Right atrium auricular region (tissue), 2 donors: ENCODE data around the gene EIF2AK2. TPM values are rescaled to one million over a fixed set of nuclear protein-coding genes. Genes with fewer than 3 reads are reported as not detected.
A peak's percentile ranks its signal among the peaks of the same experiment; 100 is the strongest.

Experiments used
- DNase-seq: peaks from one replicate; pipeline ENCODE4 v3.0.0-alpha.2; 2019; ENCODE audit warnings: low spot score
- H3K27ac ChIP-seq, 2 donors: fragments of 200-600 bp; sonication (generic); 1 replicate in 1 of 2; 2 replicates in 1 of 2; pipeline ENCODE4 v1.5.1; 2016 to 2019
- H3K27me3 ChIP-seq, 2 donors: fragments of 200-600 bp; sonication (generic); one replicate each; pipeline versions ENCODE4 v1.5.1 to v1.6.0; 2017 to 2019
- H3K36me3 ChIP-seq: fragments of 200-600 bp; sonication (generic); one replicate; pipeline ENCODE4 v1.5.1; 2016
- H3K4me1 ChIP-seq, 2 donors: fragments of 200-600 bp; sonication (generic); one replicate each; pipeline versions ENCODE4 v1.5.1 to v1.6.0; 2017 to 2019
- H3K4me3 ChIP-seq, 2 donors: fragments of 200-600 bp; sonication (generic); 1 replicate in 1 of 2; 2 replicates in 1 of 2; pipeline ENCODE4 v1.5.1; 2017 to 2019; ENCODE audit warnings: mild to moderate bottlenecking in 1 of 2, moderate library complexity in 1 of 2
- H3K9me3 ChIP-seq, 2 donors: fragments of 200-600 bp; sonication (generic); one replicate each; pipeline ENCODE4 v1.5.1; 2019
- CTCF ChIP-seq, 2 donors: fragments of 200-600 bp; sonication (generic); IDR thresholded peaks; one replicate each; pipeline ENCODE4 v1.5.1; 2019; ENCODE audit warnings: antibody characterized with exemption in 2 of 2
- total RNA-seq, 2 donors: library from RNA; depleted of rRNA; stranded (reverse); fragments of >200 nt; gene quantifications; one replicate each; pipeline ENCODE4 v1.1.0, GENCODE V29; 2016

The EIF2AK2 gene
- total RNA-seq, 2 donors from 2014 or later = 12.5 to 13.4 TPM

- TF ChIP-seq CTCF (IDR thresholded peaks at IDR 0.05) = no peak
- H3K36me3 ChIP-seq = peaks cover 74% of the 10 kb centered on the region
- no peak for DNase-seq
These were observed 60.2 kb downstream of the EIF2AK2 start for GRCh38 chr2:37096568-37096967.

GRCh38 chr2:37091873-37092272, 64.9 kb downstream of the EIF2AK2 start:
- Histone ChIP-seq H3K27ac (no peak overlapping the region), H3K36me3 (peaks cover 57% of the 10 kb centered on the region), H3K27me3 (no peaks in the 10 kb centered on the region), H3K9me3 (no peaks in the 10 kb centered on the region), H3K4me3 (no peak overlapping the region), H3K4me1 (no peaks in the 10 kb centered on the region)
- no peak for DNase-seq
- TF ChIP-seq CTCF (IDR thresholded peaks at IDR 0.05) = no peak

More at GRCh38 chr2:37096568-37096967, 60.2 kb downstream of the EIF2AK2 start:
- H3K9me3 ChIP-seq = no peaks in the 10 kb centered on the region
- H3K4me1 ChIP-seq = no peaks in the 10 kb centered on the region
- no peaks in the 10 kb centered on the region for H3K27me3 ChIP-seq
- H3K27ac ChIP-seq = no peak overlapping the region
- no peak overlapping the region for H3K4me3 ChIP-seq

- Histone ChIP-seq H3K27me3 (no peaks in the 10 kb centered on the region), H3K36me3 (peaks cover 44% of the 10 kb centered on the region), H3K9me3 (no peaks in the 10 kb centered on the region), H3K4me3 (no peak overlapping the region), H3K27ac (no peak overlapping the region), H3K4me1 (peaks cover 0 to 6% of the 10 kb centered on the region in 2 donors)
- no peak for TF ChIP-seq CTCF (IDR thresholded peaks at IDR 0.05)
- no peak for DNase-seq
These were observed 66.7 kb downstream of the EIF2AK2 start for GRCh38 chr2:37090019-37090477.

GRCh38 chr2:37085731-37086147, 71.0 kb downstream of the EIF2AK2 start:
- H3K27ac ChIP-seq = no peak overlapping the region
- DNase-seq = no peak
- peaks cover 22% of the 10 kb centered on the region for H3K36me3 ChIP-seq
- no peak for TF ChIP-seq CTCF (IDR thresholded peaks at IDR 0.05)
- no peaks in the 10 kb centered on the region for H3K9me3 ChIP-seq
- H3K4me1 ChIP-seq = peaks cover 0 to 24% of the 10 kb centered on the region in 2 donors
- H3K27me3 ChIP-seq = no peaks in the 10 kb centered on the region
- H3K4me3 ChIP-seq = no peak overlapping the region

- Histone ChIP-seq H3K4me3 (peak overlapping the region; percentile 72 to 80), H3K36me3 (peaks cover 14% of the 10 kb centered on the region), H3K9me3 (no peaks in the 10 kb centered on the region), H3K27me3 (no peaks in the 10 kb centered on the region), H3K27ac (peak overlapping the region; percentile 80 to 87), H3K4me1 (peaks cover 0 to 24% of the 10 kb centered on the region in 2 donors)
- DNase-seq = no peak
- no peak for TF ChIP-seq CTCF (IDR thresholded peaks at IDR 0.05)
These were observed 72.0 kb downstream of the EIF2AK2 start for GRCh38 chr2:37084797-37085196.
